PC-3 (cell line): ENCODE results near the gene CFAP53.

ENCODE experiments used
- EZH2phosphoT487 ChIP-seq: fragments of 300-600 bp; sonication (generic); IDR thresholded peaks from 2 replicates; pipeline ENCODE4 v1.6.1; 2018; ENCODE audit warnings: mild to moderate bottlenecking, antibody characterized with exemption, low read length, borderline replicate concordance
- TF ChIP-seq, protein P1 (sequence below): fragments of 300-600 bp; sonication (generic); conservative IDR thresholded peaks from 2 replicates; pipeline ENCODE4 v1.5.1; 2017; ENCODE audit warnings: antibody characterized with exemption, low read depth, mild to moderate bottlenecking, low read length

DNA sequence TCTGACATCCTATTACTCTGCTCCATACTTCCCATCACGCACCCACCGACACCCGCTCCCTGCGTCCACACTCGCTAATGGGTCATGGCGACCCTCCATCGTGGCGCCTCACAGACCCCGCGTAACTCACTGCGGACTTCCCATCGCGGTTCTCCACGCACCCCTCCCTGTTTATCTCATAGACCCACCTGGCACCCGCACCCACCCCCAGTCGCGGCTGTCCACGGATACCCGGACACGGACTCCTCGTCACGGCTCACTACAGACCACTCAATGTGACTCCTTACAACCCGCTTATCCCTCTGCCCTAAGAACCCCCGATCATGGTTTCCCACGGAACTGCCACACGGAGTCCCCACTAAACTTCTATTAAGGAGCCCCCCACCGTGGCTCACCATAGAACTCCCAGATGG lies 20.7 kb upstream of the CFAP53 start:
- TF ChIP-seq EZH2phosphoT487 = no peak
- TF ChIP-seq, protein P1, sequence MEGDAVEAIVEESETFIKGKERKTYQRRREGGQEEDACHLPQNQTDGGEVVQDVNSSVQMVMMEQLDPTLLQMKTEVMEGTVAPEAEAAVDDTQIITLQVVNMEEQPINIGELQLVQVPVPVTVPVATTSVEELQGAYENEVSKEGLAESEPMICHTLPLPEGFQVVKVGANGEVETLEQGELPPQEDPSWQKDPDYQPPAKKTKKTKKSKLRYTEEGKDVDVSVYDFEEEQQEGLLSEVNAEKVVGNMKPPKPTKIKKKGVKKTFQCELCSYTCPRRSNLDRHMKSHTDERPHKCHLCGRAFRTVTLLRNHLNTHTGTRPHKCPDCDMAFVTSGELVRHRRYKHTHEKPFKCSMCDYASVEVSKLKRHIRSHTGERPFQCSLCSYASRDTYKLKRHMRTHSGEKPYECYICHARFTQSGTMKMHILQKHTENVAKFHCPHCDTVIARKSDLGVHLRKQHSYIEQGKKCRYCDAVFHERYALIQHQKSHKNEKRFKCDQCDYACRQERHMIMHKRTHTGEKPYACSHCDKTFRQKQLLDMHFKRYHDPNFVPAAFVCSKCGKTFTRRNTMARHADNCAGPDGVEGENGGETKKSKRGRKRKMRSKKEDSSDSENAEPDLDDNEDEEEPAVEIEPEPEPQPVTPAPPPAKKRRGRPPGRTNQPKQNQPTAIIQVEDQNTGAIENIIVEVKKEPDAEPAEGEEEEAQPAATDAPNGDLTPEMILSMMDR = no peak
